Embryonic facial prominence (tissue), 1 donor: ENCODE measurements around the gene CREB5.
A peak's percentile ranks its signal among the peaks of the same experiment; 100 is the strongest.

Experiments
- DNase-seq: peaks from one replicate; pipeline ENCODE4 v3.0.0-alpha.2; 2016; ENCODE audit errors: extremely low spot score

The CREB5 gene

GRCh38 chr7:28643188-28643569, 230.9 kb downstream of the CREB5 start:
- peak; percentile 50 for DNase-seq

GRCh38 chr7:28643584-28644340, 231.4 kb downstream of the CREB5 start:
- no peak for DNase-seq

- no peak for DNase-seq
Observed at GRCh38 chr7:28645866-28646265, 233.5 kb downstream of the CREB5 start.

GRCh38 chr7:28646376-28647075, 234.2 kb downstream of the CREB5 start:
- DNase-seq = no peak

GRCh38 chr7:28647076-28647421, 234.7 kb downstream of the CREB5 start:
- no peak for DNase-seq

- no peak for DNase-seq
Observed at GRCh38 chr7:28649189-28649588, 236.9 kb downstream of the CREB5 start.

- DNase-seq = no peak
Observed at GRCh38 chr7:28649811-28650210, 237.5 kb downstream of the CREB5 start.

- DNase-seq = no peak
Observed at GRCh38 chr7:28654110-28654509, 241.8 kb downstream of the CREB5 start.

GRCh38 chr7:28656529-28656928, 244.2 kb downstream of the CREB5 start:
- no peak for DNase-seq

- DNase-seq = no peak
Observed at GRCh38 chr7:28658381-28658780, 246.1 kb downstream of the CREB5 start.

- no peak for DNase-seq
Observed at GRCh38 chr7:28660132-28660531, 247.8 kb downstream of the CREB5 start.

- no peak for DNase-seq
Observed at GRCh38 chr7:28661826-28662595, 249.7 kb downstream of the CREB5 start.

GRCh38 chr7:28666154-28666553, 253.8 kb downstream of the CREB5 start:
- DNase-seq = no peak

- DNase-seq = no peak
Observed at GRCh38 chr7:28668085-28668484, 255.8 kb downstream of the CREB5 start.

GRCh38 chr7:28669330-28669729, 257.0 kb downstream of the CREB5 start:
- DNase-seq = no peak

GRCh38 chr7:28671526-28671925, 259.2 kb downstream of the CREB5 start:
- no peak for DNase-seq

GRCh38 chr7:28672397-28672797, 260.1 kb downstream of the CREB5 start:
- DNase-seq = no peak

- no peak for DNase-seq
Observed at GRCh38 chr7:28674359-28674782, 262.1 kb downstream of the CREB5 start.

- DNase-seq = no peak
Observed at GRCh38 chr7:28675429-28675828, 263.1 kb downstream of the CREB5 start.

GRCh38 chr7:28677668-28678067, 265.4 kb downstream of the CREB5 start:
- DNase-seq = no peak

GRCh38 chr7:28678431-28678965, 266.2 kb downstream of the CREB5 start:
- no peak for DNase-seq

- DNase-seq = no peak
Observed at GRCh38 chr7:28681693-28682310, 269.5 kb downstream of the CREB5 start.
